GM23248 (cell line): Measurements from ENCODE around the gene FADS3.

ENCODE experiments used
- EZH2 ChIP-seq: fragments of 200-600 bp; sonication (generic); IDR thresholded peaks from 2 replicates; pipeline ENCODE4 v1.6.1; 2018; ENCODE audit warnings: antibody characterized with exemption, mild to moderate bottlenecking; ENCODE audit not compliant: insufficient read depth, poor library complexity, severe bottlenecking
- EZH2phosphoT487 ChIP-seq: fragments of 200-600 bp; sonication (generic); IDR thresholded peaks from 2 replicates; pipeline ENCODE4 v1.6.1; 2018; ENCODE audit warnings: antibody characterized with exemption, moderate library complexity, mild to moderate bottlenecking, low read depth; ENCODE audit not compliant: insufficient read depth

DNA sequence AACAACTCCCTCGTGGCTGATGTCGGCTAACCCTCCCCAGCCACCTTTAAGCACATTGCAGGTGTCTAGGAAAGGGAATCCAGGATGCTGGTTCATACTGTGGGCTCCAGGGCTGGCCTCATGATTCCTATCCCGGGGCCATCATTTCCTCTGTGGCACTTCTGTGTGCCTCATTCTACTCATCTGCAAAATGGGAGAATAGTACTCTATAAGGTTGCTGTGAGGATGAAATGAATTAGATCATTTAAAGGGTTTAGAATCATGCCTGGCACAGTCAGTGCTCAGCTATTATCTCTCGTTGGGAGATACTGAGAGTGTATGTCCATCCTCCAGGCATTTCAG lies 4.3 kb upstream of the FADS3 start:
- TF ChIP-seq EZH2phosphoT487: no peak
- TF ChIP-seq EZH2: no peak
